GM12891 (cell line): ENCODE data around the gene FHIT.
"Not testable (repeated sequence)": the region's sequence is repeated elsewhere in the genome, so short reads cannot be mapped to it uniquely, and the experiment has no call there.

Source experiments
- DNase-seq: peaks from one replicate; pipeline ENCODE4 v3.0.0; 2011; ENCODE audit warnings: low spot score; ENCODE audit not compliant: insufficient read length
- FAIRE-seq: peaks from 2 replicates; lab custom pipeline; 2011; peaks lifted over from hg19 to GRCh38; lab: Jason Lieb, UNC
- PAX5 ChIP-seq: IDR thresholded peaks from 2 replicates; pipeline ENCODE4 v1.6.1; 2011; ENCODE audit warnings: low read length, moderate library complexity, mild to moderate bottlenecking; ENCODE audit not compliant: insufficient read depth, severe bottlenecking
- POLR2A ChIP-seq: IDR thresholded peaks from 2 replicates; pipeline ENCODE4 v1.6.1; 2011; ENCODE audit warnings: low read depth, low read length, control low read depth
- POLR2AphosphoS5 ChIP-seq: IDR thresholded peaks from 2 replicates; pipeline ENCODE4 v1.6.1; 2011; ENCODE audit warnings: low read depth, low read length, control low read depth
- POU2F2 ChIP-seq: IDR thresholded peaks from 2 replicates; pipeline ENCODE4 v1.6.1; 2011; ENCODE audit warnings: low read depth, mild to moderate bottlenecking, control low read depth, low read length, moderate library complexity
- SPI1 ChIP-seq: IDR thresholded peaks from 2 replicates; pipeline ENCODE4 v1.6.1; 2011; ENCODE audit warnings: low read depth, low read length, control low read depth
- TAF1 ChIP-seq: IDR thresholded peaks from 2 replicates; pipeline ENCODE4 v1.6.1; 2011; ENCODE audit warnings: low read depth, low read length, control low read depth

Gene FHIT

DNA sequence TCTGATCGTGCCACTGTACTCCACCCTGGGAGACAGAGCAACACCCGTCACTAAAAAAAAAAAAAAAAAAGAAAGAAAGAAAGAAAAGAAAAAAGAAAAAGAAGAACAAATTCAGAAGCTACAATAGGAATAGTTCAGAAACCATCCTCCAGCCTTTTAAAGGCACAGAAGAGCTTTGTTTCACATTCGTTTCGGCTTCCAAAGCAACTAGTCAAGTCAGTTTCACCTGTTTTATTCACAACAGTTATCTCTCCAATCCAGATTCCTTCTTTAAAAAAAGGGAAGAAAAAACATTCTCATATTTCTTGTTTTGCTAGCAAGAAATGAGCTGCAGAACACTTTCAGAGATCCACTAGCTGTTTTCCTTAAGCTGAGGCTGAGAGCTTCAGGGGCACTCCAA is 1433.7 kb downstream of the FHIT start:
- FAIRE-seq (no peak), DNase-seq (no peak)
- no peak for TF ChIP-seq TAF1
- TF ChIP-seq PAX5: no peak
- no peak for TF ChIP-seq POU2F2
- no peak for TF ChIP-seq SPI1
- TF ChIP-seq POLR2AphosphoS5: no peak
- TF ChIP-seq POLR2A: no peak

DNA sequence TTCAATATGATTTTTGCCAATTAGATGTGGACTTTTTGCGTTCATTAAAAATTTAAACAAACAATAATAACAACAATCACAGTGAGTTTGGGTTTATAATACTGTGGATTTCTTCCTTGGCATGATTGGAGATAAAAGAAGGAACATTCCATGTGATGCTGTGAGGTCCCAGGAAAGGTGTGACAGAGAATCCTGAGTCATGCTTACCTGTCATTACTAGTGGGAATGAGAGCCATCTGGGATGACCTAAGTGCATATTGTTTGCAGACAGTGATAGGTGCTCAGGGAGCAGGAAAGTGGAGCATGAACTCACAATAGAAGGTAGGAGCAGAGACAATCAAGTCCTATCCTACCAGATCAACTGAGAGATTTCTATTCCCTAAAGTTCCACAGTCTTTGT is 1434.9 kb downstream of the FHIT start:
- TF ChIP-seq POU2F2 (no peak), POLR2A (no peak)
- FAIRE-seq (no peak), DNase-seq (no peak)

DNA sequence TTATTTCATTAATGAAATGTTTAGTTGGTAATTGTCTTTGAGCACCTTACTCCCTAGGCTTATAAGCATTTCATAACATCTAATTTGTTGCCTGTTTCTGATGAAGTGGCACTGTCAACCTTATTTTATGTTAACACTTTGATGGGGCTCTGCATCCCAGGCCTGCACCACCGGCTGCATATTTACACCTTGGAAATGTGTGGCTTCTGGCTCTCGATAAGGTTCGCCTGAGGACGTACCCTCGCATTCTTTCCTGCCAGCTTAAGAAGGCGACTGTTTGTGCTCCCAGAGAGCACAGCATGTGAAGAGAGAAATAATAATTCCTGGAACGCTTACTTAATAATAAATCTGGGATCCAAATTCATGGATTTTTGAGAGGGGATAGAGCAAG is 1438.1 kb downstream of the FHIT start:
- TF ChIP-seq POLR2AphosphoS5: no peak
- no peak for TF ChIP-seq POU2F2
- TF ChIP-seq PAX5: no peak
- no peak for TF ChIP-seq TAF1
- TF ChIP-seq SPI1: no peak
- TF ChIP-seq POLR2A: no peak
- FAIRE-seq: no peak

DNA sequence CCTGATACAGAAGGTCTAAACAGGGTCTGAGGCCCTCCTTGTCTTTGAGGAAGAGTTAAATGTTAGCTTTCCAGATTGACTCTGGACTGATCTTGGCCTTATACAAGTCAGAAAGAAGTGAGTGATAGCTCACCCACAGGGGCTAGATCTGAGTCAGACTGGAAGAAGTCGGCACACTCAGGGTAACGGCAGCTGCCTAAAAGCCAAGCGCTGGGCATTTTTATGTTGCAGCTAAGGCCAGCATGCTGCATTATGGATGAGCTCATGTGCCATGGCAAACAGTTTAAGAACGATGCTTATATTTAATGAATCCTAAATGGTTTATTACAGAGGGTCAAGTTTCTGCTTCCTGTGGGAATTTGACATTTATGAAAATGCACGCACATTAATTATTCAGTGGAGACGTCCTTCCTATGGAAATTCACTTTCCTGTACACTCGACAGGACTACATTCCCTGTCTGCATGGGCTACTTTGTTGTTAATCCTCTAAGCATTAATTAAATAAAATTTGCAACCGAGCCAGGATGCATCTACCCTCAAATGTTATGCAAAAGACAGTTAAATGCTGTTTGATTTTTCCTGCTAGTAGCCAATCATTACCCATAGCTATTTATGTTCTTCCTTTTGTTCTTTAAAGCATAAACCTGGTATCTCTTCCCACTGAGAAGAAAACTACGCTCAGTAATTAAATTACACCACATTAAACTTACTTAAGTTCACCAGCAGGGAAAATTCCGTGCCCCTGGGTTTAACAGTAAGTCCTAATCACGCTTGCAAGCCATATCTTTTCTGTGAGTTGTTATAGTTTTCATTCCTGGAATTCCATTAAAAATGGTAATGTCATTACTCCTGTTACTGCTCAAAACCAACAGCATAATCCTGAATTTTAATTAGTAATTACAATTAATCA is 1438.8 kb downstream of the FHIT start:
- FAIRE-seq (no peak), DNase-seq (no peak)
- no peak for TF ChIP-seq POLR2A

More for the DNA sequence above, 1438.1 kb downstream of the FHIT start:
- no peak for DNase-seq

DNA sequence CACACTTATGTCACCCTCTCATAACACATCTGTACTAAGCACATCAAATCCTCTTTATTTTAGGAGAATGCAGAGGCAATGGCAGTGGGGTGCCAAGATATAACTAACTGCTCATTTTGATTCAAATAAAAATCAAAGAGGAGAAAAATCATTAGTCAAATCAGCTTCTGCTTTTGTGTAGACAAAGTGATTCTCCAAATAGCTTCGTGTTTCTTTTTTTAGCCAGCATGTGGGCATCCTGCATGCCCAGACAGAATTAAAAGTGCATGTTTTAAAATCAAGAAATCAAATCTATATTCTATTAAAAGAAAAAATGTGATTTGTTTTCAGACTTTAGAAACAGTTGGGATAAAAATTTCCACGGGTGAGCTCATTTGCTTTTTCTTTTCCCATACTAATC is 1440.1 kb downstream of the FHIT start:
- no peak for FAIRE-seq
- TF ChIP-seq SPI1: no peak
- no peak for TF ChIP-seq TAF1
- TF ChIP-seq PAX5: no peak
- TF ChIP-seq POLR2A: no peak
- TF ChIP-seq POLR2AphosphoS5: no peak
- no peak for TF ChIP-seq POU2F2
- DNase-seq: no peak

DNA sequence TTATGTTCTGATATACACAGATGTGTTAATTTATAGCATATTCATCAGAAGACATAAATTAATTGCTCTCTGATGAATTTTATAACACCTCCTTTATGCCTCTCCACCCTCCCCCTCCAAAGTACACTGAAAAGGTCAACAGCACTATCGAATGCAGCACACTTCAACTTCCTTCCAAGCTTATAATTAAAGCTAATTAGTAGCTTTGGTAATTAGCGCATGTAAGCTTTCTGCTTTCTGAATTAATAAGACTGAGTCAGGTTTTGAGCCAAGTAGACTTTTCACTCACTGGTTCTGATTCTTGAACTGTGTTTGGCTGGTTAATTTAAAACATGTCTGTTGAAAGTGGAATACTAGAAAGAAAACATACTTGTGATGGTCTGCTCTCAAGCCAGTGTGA is 1440.6 kb downstream of the FHIT start:
- FAIRE-seq: no peak
- TF ChIP-seq POLR2AphosphoS5: no peak
- TF ChIP-seq PAX5: no peak
- no peak for TF ChIP-seq SPI1
- DNase-seq: no peak

DNA sequence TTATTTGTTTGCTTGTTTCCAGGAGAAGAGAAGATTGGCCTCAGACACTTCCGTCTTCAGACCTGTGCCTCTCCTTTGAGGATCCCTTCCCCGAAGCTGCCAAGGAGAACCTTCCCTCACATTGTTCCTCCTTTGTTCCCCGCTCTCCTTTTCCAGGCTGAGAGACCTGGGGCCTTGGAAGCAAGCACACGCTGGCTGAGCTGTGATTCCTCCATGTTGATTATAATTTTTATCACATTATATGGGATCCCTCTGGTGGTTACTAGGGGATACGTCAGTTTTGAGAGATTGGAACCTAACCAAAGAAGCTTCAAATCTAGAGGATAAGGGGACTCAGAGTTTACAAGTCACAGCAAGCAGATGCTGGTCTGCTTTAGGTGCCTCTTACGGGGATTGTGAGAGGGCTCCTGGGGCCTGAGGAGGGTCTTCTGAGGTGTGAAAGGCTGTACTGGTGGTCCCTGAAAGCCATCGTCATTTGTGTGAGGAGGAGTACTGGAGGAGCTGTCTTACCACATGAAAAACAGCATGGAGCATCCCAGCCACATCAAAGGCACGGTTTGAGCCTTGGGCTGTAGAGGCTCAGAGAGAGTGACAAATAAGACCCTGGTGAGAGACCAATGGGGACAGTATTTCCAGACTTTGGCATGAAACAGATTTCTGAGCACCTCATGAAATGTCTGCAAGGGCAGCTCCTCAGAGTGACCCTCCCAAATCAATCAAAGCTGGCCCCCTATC is 1441.4 kb downstream of the FHIT start:
- TF ChIP-seq POLR2AphosphoS5: no peak
- no peak for TF ChIP-seq POU2F2
- TF ChIP-seq PAX5: no peak
- no peak for TF ChIP-seq SPI1
- TF ChIP-seq POLR2A: no peak
- TF ChIP-seq TAF1: no peak
- FAIRE-seq: no peak
- peak; percentile 8 for DNase-seq

DNA sequence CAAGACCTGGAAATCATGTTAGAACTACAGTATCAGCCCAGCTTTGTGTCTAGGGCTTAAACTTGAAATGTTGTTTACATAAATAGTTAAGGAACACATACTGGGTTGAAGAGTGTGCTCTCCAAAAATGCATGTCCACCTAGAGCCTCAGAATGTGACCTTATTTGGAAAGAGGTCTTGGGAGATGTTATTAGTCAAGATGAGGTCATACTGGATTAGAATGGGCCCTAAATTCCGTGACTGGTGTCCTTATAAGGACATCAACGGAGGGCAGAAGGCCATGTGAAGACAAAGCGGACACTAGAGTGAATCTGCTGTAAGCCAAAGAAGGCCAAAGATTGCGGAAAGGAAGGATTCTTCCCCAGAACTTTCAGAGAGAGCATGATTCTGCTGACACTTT is 1442.2 kb downstream of the FHIT start:
- FAIRE-seq: peak; percentile 20
- no peak for DNase-seq
- no peak for TF ChIP-seq SPI1
- TF ChIP-seq TAF1: no peak
- TF ChIP-seq PAX5: no peak
- no peak for TF ChIP-seq POLR2A
- TF ChIP-seq POU2F2: no peak
- TF ChIP-seq POLR2AphosphoS5: no peak

DNA sequence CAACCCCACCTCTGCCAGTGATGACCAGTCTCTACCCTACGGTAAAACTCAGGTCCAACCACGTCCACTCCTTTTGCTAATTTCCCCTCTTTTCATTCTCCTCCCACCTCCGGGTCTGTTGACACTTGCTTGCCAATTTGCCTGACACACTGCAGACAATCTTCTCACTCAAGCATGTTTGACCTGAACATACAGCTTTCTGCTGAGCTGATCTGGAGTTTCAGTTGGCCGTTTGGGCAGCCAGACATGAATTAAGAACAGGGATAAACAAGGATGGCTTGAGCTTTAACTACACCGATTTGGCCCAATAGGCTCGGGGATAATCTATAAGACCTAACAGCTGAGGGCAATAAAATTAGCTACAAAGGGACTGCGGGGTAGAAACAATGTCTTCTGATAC is 1442.8 kb downstream of the FHIT start:
- TF ChIP-seq POLR2A (no peak), POLR2AphosphoS5 (no peak), SPI1 (no peak), PAX5 (no peak), TAF1 (no peak)
- DNase-seq: no peak
- no peak for FAIRE-seq

DNA sequence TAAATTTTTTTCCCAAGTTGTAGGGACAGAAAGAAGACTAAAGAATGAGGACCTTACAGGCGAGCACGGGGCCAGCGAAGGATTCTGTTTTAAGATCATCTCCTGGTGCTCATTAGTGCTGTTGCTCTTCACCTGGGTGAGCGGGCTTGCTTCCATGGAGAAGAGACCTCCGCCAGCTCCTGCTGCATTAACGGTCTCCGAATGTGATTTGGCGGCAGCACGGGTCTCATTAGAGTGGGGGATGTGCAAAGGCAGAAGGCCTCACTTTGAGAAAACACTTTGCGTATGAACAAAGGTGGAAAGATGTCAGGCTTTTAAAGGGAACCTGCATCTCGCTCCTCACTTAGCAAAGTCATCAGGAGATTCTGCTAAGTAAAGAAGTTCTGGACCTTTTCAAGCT is 1448.0 kb downstream of the FHIT start:
- TF ChIP-seq PAX5: no peak
- TF ChIP-seq TAF1: no peak
- no peak for TF ChIP-seq POLR2A
- no peak for TF ChIP-seq POLR2AphosphoS5
- TF ChIP-seq POU2F2: no peak
- FAIRE-seq (no peak), DNase-seq (no peak)

DNA sequence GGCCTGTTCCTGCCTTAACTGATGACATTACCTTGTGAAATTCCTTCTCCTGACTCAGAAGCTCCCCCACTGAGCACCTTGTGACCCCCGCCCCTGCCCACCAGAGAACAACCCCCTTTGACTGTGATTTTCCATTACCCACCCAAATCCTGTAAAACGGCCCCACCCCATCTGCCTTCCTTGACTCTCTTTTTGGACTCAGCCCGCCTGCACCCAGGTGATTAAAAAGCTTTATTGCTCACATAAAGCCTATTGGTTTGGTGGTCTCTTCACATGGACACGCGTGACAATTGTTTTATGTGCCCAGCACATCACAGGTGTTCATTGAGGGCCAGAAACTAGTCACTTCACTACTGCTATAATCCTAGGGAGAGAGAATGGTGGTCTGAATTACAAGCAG is 1448.8 kb downstream of the FHIT start:
- FAIRE-seq, DNase-seq: not testable (repeated sequence)
